Measurements from ENCODE around the gene MLPH.

Gene MLPH

DNA sequence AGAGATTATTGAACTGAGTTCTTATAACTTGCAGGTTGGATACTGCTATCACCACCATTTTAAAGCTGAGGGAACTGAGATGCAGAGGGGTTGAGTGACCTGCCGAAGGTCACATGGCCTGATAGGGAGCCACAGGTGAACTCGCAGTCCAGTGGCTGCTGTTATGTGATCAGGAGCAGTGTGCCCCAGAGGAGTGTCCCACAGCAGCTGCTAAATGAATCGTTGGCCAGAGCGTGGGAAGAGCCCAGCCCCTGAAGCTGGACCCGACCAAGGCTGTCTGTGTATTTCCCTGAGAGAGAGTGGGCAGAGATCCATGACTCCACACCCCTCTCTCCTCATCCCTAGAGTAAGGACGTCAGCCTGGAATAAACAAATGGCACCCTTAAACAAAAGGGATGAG is 52.6 kb downstream of the MLPH start:
- DNase-seq (ENCODE audit: low read depth in 2 of 2, low spot score in 1 of 2): no peak

DNA sequence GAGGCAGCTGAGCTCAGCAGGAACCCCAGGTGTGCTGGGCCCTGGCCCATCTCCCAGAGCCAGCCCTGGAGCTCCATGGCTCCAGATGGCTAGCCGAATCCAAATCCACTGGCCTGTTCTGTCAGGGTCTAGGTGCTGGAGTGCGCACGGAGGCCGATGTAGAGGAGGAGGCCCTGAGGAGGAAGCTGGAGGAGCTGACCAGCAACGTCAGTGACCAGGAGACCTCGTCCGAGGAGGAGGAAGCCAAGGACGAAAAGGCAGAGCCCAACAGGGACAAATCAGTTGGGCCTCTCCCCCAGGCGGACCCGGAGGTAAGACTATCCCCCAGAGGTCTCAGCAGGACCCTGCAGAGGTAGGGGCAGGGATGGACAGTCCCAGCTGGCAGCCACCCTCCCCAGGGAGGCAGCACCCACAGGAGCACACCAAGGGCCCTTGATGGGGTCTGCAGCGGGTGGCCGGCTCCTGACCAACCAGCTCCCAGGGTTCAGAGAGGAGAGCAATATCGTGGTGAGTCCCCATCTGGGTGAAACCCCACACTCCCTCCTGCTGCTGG is 53.2 kb downstream of the MLPH start:
- no peak for DNase-seq (ENCODE audit: low read depth in 2 of 2, low spot score in 1 of 2)

DNA sequence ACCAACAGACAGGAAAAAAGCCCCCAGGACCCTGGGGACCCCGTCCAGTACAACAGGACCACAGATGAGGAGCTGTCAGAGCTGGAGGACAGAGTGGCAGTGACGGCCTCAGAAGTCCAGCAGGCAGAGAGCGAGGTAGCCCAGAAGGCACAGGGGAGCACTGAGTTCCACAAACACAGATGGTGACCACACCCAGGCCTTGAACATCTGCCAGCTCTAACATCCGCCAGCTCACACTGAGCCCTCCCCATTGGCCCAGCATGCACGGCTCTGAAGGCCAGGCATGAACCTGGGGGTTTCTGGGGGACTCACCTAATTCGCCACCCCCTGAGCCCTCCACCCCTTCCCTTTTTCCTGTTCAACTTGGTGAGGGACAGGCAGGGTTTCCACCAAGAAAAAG is 53.8 kb downstream of the MLPH start:
- no peak for DNase-seq (ENCODE audit: low read depth in 2 of 2, low spot score in 1 of 2)

DNA sequence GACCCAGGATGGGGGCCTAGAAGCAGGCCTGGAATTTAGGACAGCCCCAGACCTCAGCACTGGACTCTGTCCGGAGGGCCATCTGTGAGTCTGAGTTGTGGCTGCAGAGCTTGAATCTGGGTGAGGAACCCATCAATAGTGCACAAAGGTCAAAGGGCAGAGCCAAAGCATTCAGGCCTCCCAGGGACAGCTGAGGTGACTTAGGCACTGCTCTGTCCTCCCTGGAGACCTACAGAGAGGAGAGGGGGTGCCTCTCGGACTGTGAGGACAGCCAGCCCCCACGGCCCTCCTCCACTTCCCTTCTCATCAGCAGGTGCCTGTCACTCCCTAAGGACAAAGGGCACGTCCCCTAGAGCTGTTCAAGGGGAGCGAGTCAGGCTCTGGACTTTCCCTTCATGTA is 54.2 kb downstream of the MLPH start:
- no peak for DNase-seq (ENCODE audit: low read depth in 2 of 2, low spot score in 1 of 2)

DNA sequence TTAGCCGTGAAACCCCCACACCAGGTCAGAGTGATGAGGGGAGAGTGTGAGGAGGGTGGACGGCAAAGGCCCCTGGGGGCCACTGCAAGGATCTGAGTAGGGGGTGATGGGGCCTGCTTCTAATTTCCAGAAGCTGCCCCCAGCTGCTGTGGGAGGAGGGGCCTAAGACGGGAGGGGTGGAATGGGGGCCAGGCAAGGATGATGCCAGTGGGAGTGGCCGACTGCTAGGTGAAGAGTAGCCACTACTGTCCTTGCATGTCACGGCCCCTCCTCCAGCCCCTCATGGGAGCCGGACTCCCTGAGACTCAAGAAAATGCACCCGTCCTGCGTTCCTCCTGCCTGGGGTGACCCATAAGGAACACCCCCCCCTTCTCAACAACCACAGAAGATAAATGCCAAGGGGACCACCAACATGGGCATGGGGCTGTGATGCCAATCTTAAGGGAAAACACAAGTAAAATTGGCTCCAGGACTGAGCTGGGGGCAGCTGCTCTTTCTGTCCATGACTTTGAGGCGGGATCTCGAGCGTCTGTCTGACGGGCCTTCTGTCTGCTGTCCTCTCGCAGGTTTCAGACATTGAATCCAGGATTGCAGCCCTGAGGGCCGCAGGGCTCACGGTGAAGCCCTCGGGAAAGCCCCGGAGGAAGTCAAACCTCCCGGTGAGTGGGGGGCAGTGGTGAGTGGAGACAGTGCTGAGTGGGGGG is 55.1 kb downstream of the MLPH start:
- no peak for DNase-seq (ENCODE audit: low read depth in 2 of 2, low spot score in 1 of 2)

DNA sequence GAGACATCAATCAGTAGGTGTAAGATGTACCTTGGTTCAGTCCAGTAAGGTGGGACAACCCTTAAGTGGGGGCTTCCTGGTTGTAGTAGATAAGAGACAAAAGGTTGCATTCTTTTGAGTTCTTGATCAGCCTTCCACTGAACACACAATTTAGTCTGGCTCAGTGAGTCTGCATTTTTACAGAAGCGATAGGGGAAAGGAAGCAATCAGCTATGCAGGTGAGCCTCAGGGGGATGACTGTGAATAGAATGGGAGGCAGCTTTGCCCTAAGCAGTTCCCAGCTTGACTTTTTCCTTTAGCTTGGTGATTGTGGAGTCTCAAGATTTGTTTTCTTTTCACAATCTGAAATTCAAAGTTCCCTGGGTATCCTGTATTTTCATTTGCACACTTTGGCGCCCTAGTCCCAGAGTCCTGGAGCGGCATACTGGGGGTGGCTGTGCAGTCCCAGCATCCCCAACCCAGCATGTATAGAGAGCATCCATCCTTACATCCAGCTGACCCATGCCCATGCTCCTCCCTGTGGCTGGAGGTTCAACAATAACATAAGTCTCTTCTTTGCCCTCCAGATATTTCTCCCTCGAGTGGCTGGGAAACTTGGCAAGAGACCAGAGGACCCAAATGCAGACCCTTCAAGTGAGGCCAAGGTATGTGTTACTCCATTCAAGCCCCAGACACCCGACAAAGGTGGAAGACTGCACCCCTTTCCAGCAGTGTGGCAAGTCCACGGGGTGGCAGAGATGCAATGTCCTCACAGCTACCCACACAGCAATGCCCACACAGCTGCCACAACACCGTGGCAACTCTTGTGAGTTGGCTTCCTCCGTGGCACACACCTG is 59.2 kb downstream of the MLPH start:
- DNase-seq (ENCODE audit: low read depth in 2 of 2, low spot score in 1 of 2): no peak

DNA sequence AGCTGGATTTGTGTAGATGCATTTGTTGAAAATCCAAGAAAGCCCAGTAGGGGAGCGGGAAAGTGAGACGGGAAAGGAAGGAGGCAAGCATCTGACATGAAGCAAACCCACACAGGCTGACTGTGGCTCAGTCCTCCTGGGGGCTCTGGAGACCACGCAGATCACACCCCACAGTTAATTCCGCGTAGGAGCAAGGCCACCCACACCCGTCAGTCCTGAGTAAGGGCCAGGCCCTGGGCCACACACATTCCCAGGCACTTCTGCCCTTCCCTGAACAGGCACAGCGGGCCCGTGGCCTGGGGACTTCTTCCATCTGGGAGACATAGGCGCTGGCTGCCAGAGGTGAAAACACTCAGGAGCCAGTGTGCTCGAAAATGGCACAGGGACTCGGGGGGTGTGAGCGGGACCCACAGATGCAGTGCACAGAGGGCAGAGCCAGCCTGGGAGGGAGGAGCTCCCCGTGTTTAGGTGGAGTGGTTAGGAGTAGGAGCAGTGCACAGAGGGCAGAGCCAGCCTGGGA is 59.9 kb downstream of the MLPH start:
- no peak for DNase-seq (ENCODE audit: low read depth in 2 of 2, low spot score in 1 of 2)

DNA sequence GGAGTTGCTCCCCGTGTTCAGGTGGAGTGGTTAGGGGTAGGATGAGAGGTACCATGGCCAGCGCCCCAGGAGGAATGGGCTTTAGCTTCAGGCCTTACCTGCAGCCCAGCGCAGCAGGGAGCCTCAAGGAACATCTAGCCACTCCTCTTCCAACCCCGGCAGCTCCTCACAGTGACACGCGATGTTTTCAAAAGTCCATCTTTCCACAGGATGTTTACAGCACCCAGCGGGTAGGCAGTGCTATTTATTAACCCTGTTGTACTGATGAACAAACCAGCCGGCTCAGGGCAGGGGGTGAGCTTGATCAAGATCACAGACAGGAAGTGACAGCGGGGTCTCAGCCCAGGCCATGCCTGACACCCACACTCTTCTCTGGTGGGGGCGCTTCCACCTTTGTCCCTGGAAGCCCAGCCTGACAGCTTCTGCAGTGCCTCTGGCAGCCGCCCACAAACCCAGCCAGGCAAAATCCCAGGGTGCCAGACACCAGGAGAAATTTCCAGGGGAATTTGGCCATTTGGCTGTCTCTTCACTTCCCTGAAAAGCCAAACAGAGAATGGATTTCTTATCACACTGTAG is 60.9 kb downstream of the MLPH start:
- no peak for DNase-seq (ENCODE audit: low read depth in 2 of 2, low spot score in 1 of 2)

DNA sequence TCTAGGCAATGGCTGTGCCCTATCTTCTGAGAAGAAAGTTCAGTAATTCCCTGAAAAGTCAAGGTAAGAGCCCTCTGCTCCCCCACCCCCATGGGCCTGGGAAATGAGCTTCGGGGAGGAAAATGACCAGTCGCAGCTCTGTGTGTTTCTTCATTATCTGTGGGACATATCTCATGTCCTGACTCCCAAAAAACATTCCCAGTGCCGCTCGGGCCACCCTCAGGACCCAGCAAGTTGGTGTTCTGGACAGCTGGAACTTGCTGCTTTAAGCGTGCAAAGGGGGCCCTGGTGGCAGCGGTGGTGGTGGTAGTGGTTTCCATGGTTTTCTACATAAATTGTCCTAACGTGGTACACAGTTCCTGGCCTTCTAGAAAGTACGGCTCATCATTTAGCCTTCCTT is 62.2 kb downstream of the MLPH start:
- no peak for DNase-seq (ENCODE audit: low read depth in 2 of 2, low spot score in 1 of 2)

DNA sequence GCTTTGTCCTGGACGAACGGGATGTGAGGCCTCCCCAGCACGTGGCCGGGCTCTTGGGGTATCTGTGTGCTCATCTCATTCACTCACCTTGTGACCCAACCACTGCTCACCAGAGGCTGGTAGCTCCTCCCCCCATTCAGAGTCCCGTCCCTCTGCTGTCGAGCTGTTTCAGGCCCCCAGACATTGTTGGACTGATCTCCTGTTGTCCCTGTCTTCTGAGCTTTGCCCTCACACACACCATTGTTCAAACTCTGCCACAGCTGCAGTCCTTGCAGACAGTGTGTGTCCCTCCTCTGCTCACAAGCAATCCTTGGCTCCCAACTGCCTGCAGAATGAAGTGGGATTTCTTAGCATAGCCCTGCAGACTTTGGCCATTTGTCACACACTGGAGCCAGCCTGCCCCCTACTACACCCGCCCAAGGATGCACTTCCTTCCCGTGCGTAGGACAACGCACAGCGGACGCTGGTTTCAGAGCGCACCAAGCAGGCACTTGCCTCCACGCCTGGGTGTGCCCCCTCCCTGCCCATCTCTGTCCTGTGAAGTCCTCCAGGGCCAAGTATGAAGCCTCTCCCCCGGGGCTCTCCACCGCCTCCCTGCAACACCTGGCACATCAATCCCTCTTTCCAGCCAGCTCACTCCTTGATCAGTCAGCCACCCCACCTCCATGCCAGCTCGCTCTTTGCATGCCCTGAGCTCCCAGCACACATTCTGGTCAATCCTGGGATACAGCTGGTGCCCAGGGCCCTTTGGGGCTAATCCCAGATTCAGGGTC is 62.8 kb downstream of the MLPH start:
- DNase-seq (ENCODE audit: low read depth in 2 of 2, low spot score in 1 of 2): no peak

DNA sequence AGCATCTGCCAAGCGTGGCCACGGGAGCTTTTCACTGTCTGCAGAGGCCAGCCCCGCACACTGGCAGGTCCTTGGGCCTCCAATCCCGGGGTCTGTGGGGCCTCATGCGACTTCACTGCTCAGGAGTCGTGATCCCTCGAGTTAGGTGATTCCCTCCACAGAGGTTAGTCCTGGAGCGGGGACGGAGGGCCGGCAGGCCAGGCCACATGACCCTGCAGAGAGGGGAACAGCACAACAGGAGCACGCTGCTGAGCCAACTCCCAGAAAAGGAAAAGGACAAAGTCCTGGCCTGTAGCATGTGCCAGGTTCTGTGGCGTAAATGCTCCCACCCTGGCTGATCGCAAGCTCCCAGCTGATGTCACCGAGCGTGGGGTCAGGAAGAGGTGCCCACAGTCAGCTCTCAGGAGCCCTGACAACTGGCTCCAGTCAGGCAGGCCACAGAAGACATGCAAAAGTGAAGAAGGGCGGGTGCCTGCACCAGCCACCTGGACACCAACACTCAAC is 64.1 kb downstream of the MLPH start:
- DNase-seq (ENCODE audit: low read depth in 2 of 2, low spot score in 1 of 2): no peak

DNA sequence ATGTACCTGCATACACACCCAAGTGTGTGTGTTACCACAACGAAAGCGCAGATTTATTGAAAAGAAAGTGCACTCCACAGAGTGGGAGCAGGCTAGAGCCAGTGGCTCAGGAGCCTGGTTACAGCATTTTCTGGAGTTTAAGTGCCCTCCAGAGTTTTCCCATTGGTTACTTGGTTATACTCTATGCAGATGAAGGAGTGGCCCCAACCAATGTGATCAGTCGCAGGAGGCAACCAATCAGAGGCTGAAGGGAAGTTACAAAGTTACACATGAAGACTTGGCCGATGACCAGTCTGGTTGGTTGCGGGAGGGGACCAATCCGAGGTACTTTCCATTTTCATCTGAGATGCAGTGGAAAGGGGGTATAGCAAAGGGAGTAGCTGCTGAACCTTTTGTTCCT is 65.9 kb downstream of the MLPH start:
- no peak for DNase-seq (ENCODE audit: low read depth in 2 of 2, low spot score in 1 of 2)

DNA sequence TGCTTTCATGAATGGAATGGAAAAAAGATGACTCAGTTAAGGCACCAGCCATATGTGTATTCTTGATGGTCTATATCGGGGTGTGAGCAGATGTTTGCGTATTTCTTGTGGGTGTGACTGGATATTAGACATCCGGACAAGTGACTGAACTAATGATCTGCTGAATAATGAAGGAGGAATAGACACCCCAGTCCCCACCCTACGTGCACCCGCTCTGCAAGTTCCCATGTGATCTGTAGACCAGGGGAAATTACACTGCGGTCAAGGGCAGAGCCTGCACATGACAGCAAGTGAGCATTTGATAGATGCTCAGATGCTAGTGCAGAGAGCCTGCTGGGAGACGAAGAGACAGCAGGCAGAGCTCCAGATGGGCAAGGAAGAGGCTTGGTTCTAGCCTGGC is 66.9 kb downstream of the MLPH start:
- no peak for DNase-seq (ENCODE audit: low read depth in 2 of 2, low spot score in 1 of 2)

DNA sequence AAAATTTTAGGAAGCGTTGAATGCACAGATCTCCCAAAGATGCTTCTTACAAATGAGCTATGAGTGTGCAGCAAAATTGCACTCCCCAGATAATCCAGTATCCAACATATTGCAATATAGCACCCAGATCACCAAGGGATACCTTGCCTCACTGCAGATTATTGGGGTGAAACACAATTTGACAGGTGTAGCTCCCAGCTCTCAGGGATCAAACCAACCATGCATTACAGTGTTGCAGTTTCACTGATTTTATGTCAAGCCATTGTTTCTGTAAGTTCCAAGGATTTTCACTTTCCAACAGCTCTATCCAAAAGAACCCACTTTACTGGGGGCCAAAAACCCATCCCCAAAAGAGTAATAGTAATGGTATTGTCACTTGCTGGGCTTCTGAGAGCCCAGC is 68.5 kb downstream of the MLPH start:
- DNase-seq (ENCODE audit: low read depth in 2 of 2, low spot score in 1 of 2): no peak

DNA sequence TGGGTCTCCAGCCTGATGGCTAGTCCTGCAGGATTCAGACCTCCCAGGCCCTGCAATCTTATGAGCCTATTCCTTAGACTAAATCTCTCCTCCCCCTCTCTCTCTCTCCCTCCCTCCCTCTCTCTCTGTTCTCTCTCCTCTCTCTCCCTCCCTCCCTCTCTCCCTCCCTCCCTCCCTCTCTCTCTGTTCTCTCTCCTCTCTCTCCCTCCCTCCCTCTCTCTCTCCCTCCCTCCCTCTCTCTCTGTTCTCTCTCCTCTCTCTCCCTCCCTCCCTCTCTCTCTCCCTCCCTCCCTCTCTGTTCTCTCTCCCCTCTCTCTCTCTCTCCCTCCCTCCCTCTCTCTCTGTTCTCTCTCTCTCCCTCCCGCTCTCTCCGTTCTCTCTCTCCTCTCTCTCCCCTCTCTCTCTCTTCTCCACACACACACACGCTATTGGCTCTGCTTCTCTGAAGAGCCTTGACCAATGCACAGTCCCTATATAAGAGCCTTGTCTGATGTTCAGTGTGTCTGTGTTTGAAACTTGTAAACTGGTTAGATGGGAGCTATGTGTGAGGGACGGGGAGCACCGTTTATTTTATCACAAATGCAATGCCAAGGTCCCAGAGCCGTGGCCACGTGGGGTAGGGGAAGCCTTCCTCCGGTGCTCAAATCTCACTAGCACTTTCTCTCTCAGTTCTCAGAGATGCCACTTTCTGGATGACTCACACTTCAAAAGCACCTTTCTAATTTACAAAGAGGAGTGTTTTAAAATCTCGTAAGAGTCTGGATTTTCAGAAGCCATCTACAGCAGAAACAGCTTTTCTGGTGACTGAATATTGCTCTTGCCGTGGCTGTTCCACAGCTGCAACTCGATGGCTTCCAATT is 70.0 kb downstream of the MLPH start:
- DNase-seq (ENCODE audit: low read depth in 2 of 2, low spot score in 1 of 2): no peak

DNA sequence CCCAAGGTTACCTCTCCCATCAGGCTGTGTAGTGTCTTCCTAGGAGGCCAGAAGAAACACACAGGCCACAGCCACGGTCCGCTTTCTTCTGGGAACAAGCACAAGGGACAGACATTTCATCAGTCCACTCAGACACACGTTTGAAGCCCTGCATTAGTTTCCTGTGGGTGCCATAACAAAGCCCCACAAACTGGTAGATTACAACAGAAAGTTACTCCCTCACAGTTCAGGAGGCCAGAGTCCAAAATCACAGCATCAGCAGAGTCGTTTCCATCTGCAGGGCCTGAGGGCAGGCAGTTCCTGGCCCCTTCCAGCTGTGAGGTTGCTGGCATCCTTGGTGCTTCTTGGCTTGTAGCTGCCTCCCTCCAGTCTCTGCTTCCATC is 70.6 kb downstream of the MLPH start:
- DNase-seq (ENCODE audit: low read depth in 2 of 2, low spot score in 1 of 2): no peak

DNA sequence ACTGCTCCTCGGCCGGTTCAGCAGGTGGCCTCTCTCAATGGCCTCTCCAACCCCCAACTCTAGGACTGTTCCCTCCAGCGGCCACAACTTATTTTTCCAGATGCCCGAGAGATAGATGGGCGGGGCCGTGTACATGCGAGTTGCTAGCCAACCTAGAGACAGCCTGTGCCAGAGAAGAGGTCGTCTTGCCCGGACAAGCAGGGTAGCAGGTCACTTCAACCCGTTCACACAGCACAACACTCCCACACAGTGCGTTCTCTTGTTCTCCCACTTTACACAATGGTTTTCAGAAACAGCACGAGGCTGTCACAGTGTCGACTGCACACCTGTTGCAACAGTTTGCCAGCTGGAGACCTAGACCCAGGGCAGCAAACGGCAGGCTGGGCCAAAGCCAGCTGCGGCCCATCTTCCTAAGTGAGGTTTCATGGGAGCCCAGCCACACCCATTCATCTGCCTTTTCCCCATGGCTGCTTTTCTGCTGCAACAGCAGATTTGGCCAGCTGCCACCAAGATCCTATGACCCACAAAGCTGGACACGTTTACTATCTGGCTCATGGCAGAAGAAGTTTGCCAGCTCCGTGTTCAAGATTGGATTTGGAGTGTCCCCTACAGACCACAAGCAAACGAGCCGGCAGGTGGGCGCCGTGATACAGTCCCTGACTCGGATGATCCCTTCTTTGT is 72.0 kb downstream of the MLPH start:
- no peak for DNase-seq (ENCODE audit: low read depth in 2 of 2, low spot score in 1 of 2)

DNA sequence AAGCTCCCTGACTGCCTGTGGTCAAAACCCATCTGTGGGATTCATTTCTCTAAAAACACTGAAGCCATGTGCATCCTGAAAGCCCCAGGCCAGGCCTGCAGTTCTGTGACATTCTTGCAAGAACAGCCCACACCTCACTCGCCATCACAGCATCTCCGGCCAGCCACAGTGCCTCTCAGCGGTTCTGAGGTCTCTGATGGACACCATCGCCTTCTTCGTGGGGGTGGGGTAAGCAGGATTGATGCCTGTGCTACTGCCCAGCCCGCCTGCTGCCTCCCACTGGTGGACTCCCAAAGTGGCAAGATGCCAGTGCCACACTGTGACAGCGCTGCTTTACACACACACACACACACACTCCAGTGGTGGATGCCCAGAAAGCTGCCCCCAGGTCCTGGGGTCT is 74.2 kb downstream of the MLPH start:
- DNase-seq (ENCODE audit: low read depth in 2 of 2, low spot score in 1 of 2): no peak

DNA sequence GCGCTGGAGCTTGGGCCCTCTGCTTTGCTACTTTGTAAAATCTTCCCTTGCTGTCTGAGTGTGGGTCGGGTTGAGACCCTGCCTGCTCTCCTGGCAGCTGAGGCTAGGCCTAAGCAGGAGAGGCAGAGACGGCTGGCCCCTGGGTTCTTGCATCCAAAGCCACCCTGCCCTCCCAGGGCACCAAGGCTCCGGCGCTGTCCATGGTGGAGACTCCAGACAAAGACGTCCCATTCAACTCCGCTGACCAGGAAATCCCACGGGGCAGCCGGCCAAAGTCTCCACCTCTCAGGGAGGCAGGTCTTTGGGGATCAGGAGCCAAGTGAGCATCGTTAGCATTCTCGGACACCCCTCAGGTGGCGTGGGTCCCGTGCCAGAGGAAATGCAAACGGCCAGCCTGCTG is 76.8 kb downstream of the MLPH start:
- DNase-seq (ENCODE audit: low read depth in 2 of 2, low spot score in 1 of 2): no peak
